NB4 (cell line): ENCODE data around the gene TMEM218.

Experiments used
- CTCF ChIP-seq: IDR thresholded peaks from one replicate; pipeline ENCODE4 v1.5.1; 2012; ENCODE audit warnings: low read depth, low read length
- MYC ChIP-seq: IDR thresholded peaks from 2 replicates; pipeline ENCODE4 v1.6.1; 2011; ENCODE audit warnings: low read depth, low read length
- POLR2A ChIP-seq: IDR thresholded peaks from 2 replicates; pipeline ENCODE4 v1.6.1; 2011; ENCODE audit warnings: mild to moderate bottlenecking; ENCODE audit not compliant: insufficient read length; ENCODE audit errors: extremely low read depth
- TF ChIP-seq, protein P1 (sequence below): IDR thresholded peaks from 2 replicates; pipeline ENCODE4 v1.6.1; 2011; ENCODE audit warnings: low read depth, low read length

GRCh38 chr11:125141178-125141577 is 29.8 kb upstream of the TMEM218 start:
- TF ChIP-seq CTCF (no peak), MYC (no peak), POLR2A (no peak)
- TF ChIP-seq, protein P1, sequence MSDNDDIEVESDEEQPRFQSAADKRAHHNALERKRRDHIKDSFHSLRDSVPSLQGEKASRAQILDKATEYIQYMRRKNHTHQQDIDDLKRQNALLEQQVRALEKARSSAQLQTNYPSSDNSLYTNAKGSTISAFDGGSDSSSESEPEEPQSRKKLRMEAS = no peak
